KOPT-K1 (cell line): ENCODE data around the gene AIFM2.
"Not testable (repeated sequence)": the region's sequence is repeated elsewhere in the genome, so short reads cannot be mapped to it uniquely, and the experiment has no call there.

Experiments
- H3K27ac ChIP-seq: fragments of 200-600 bp; sonication (generic); 2 replicates; pipeline ENCODE4 v1.5.1; 2016; ENCODE audit warnings: antibody characterized with exemption, mild to moderate bottlenecking, low read depth, low read length; ENCODE audit not compliant: poor library complexity, severe bottlenecking
- H3K36me3 ChIP-seq: fragments of 200-600 bp; sonication (generic); 2 replicates; pipeline ENCODE4 v1.5.1; 2017; ENCODE audit warnings: antibody characterized with exemption, mild to moderate bottlenecking, low read length, moderate library complexity; ENCODE audit not compliant: insufficient read depth
- H3K9me3 ChIP-seq: fragments of 200-600 bp; sonication (generic); 2 replicates; pipeline ENCODE4 v1.5.1; 2017; ENCODE audit warnings: antibody characterized with exemption, low read length, mild to moderate bottlenecking; ENCODE audit not compliant: insufficient read depth, poor library complexity, severe bottlenecking

AIFM2 gene

DNA sequence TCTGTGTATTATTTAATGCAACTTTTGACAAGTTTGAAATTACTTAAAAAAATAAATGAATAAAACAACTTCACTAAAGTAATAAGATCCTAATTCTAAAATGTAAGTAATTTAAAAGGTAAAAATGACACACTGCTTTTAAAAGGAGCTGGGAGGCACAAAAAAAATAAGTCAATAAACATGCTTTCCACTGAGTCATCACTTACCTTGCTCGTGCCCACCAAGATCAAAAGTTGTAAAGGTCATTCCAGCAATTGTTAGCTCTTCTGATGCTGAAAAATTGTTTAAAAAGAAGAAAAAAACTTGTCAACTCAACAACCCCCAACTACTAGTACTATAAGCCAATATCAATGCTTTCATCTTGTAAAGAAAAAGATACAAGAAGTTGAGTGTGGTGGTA lies 28.2 kb upstream of the AIFM2 start:
- Histone ChIP-seq H3K36me3 (peaks cover 81% of the 10 kb centered on the region), H3K27ac (no peak overlapping the region), H3K9me3 (no peaks in the 10 kb centered on the region)

- H3K9me3 ChIP-seq, H3K27ac ChIP-seq: not testable (repeated sequence)
- H3K36me3 ChIP-seq: peaks cover 88% of the 10 kb centered on the region
Measured at GRCh38 chr10:70159366-70159765, 26.7 kb upstream of the AIFM2 start.

- Histone ChIP-seq H3K27ac (no peak overlapping the region), H3K9me3 (no peaks in the 10 kb centered on the region), H3K36me3 (peaks cover 90% of the 10 kb centered on the region)
Measured at GRCh38 chr10:70158113-70158512, 25.5 kb upstream of the AIFM2 start.

DNA sequence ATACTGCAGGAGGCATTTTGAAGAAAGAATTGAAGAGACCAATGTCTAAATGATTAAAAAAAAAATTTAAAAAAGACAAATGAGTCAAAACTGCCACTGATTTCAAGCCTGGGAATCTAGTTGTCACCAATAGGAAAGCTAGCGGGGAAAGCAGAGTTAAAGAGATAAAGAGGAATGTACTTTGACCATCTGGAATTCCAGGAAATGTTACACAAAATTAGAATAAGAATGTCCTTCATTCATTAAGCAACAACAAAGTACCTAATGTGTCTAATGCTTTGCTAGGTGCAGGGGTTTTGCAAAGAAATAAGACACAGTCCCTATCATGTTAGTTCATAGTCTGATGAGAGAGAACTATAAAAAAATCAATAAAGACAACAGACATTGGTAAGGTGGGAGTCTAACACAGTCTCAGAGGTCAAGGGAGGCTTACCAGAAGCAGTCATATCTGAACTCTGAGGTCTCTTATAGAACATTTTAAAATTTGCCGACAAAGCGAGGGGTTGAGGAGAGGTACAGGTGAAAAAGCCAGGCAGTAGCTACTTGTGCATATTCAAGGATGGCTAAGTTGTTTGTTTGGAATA lies 22.7 kb upstream of the AIFM2 start:
- no peak overlapping the region for H3K27ac ChIP-seq

GRCh38 chr10:70148516-70148915 lies 15.9 kb upstream of the AIFM2 start:
- Histone ChIP-seq H3K36me3 (peaks cover 55% of the 10 kb centered on the region), H3K9me3 (no peaks in the 10 kb centered on the region), H3K27ac (no peak overlapping the region)

More for the DNA sequence above, 22.7 kb upstream of the AIFM2 start:
- peaks cover 100% of the 10 kb centered on the region for H3K36me3 ChIP-seq
- no peaks in the 10 kb centered on the region for H3K9me3 ChIP-seq

- Histone ChIP-seq H3K36me3 (peaks cover 42% of the 10 kb centered on the region), H3K27ac (peak overlapping the region; percentile 85), H3K9me3 (no peaks in the 10 kb centered on the region)
Measured at GRCh38 chr10:70147259-70147625, 14.6 kb upstream of the AIFM2 start.

GRCh38 chr10:70146489-70147258 lies 14.0 kb upstream of the AIFM2 start, which contains the start of gene TYSND1:
Gene TYSND1, minus strand, starts transcription at chr10:70146700. Its CDS starts 114 bp downstream, at chr10:70146586.
- Histone ChIP-seq H3K27ac (peak within 1 kb of the TSS; percentile 85), H3K36me3 (peaks cover 36% of the 10 kb centered on the region), H3K9me3 (no peaks in the 10 kb centered on the region)

- H3K36me3 ChIP-seq: peaks cover 34% of the 10 kb centered on the region
- no peaks in the 10 kb centered on the region for H3K9me3 ChIP-seq
- peak overlapping the region; percentile 85 for H3K27ac ChIP-seq
Measured at GRCh38 chr10:70145666-70146488, 13.3 kb upstream of the AIFM2 start.

GRCh38 chr10:70145166-70145665 lies 12.6 kb upstream of the AIFM2 start:
- peak overlapping the region; percentile 85 for H3K27ac ChIP-seq
- peaks cover 31% of the 10 kb centered on the region for H3K36me3 ChIP-seq
- no peaks in the 10 kb centered on the region for H3K9me3 ChIP-seq

- Histone ChIP-seq H3K36me3 (peaks cover 31% of the 10 kb centered on the region), H3K27ac (peak overlapping the region; percentile 85), H3K9me3 (no peaks in the 10 kb centered on the region)
Measured at GRCh38 chr10:70144372-70145110, 11.9 kb upstream of the AIFM2 start.

- H3K9me3 ChIP-seq: no peaks in the 10 kb centered on the region
- no peak overlapping the region for H3K27ac ChIP-seq
- peaks cover 22% of the 10 kb centered on the region for H3K36me3 ChIP-seq
Measured at GRCh38 chr10:70142555-70142954, 9.9 kb upstream of the AIFM2 start.

DNA sequence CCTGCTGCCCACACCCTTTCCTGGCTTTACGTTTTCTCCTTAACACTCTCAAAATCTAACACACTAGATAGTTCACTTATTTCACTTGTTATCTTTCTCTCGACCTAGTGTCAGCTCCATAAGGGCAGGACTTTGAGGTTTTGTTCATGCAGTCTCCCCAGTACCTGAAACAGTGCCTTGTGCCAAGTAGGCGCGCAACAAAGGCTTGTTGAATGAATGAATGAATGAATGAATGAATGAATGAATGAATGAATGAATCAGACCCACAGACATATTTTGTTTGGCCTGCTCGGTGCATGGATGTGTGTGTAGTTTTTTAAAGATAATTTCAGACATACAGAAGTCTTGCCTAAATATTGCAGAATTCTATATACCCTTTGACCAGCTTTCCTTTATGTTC lies 7.7 kb upstream of the AIFM2 start:
- Histone ChIP-seq H3K9me3 (no peaks in the 10 kb centered on the region), H3K36me3 (peaks cover 22% of the 10 kb centered on the region), H3K27ac (no peak overlapping the region)

DNA sequence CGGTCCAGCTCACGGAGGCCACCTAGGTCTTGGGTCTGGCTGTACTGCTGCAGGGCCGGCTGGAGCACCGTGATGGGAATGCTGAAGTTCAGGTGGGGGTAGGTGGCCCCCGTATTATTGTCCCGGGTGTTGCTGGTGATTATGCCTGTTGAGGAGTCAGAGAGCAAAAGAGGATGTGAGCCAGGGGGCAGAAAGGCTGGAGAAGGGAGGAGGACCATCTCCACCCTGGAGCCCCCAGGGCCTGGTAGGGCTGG lies 7.3 kb upstream of the AIFM2 start:
- no peaks in the 10 kb centered on the region for H3K9me3 ChIP-seq
- H3K27ac ChIP-seq: no peak overlapping the region
- H3K36me3 ChIP-seq: peaks cover 22% of the 10 kb centered on the region

- H3K36me3 ChIP-seq: peaks cover 22% of the 10 kb centered on the region
- H3K27ac ChIP-seq: no peak overlapping the region
- no peaks in the 10 kb centered on the region for H3K9me3 ChIP-seq
Measured at GRCh38 chr10:70139151-70139996, 6.7 kb upstream of the AIFM2 start.
